GM18858 (cell line): Measurements from ENCODE around the gene LSR.

Source experiments
- ATAC-seq: cut with Tn5 transposase; IDR thresholded peaks from one replicate; pipeline ENCODE4 v1.9.1; 2021; ENCODE audit not compliant: unreplicated experiment

The LSR gene

GRCh38 chr19:35298561-35298972 lies 49.8 kb downstream of the LSR start:
- no peak for ATAC-seq

- ATAC-seq = no peak
Measured at GRCh38 chr19:35299523-35300338, 50.9 kb downstream of the LSR start.

- no peak for ATAC-seq
Measured at GRCh38 chr19:35300339-35300649, 51.5 kb downstream of the LSR start.

GRCh38 chr19:35301961-35302360 lies 53.2 kb downstream of the LSR start:
- no peak for ATAC-seq

- no peak for ATAC-seq
Measured at GRCh38 chr19:35302446-35302845, 53.6 kb downstream of the LSR start.

- ATAC-seq = no peak
Measured at GRCh38 chr19:35303357-35303915, 54.6 kb downstream of the LSR start.

- ATAC-seq = no peak
Measured at GRCh38 chr19:35304036-35304435, 55.2 kb downstream of the LSR start.

- ATAC-seq = no peak
Measured at GRCh38 chr19:35305181-35305580, 56.4 kb downstream of the LSR start.

- no peak for ATAC-seq
Measured at GRCh38 chr19:35306473-35307246, 57.9 kb downstream of the LSR start.

GRCh38 chr19:35307931-35308330 lies 59.1 kb downstream of the LSR start:
- no peak for ATAC-seq

GRCh38 chr19:35308910-35309309 lies 60.1 kb downstream of the LSR start:
- ATAC-seq = no peak

- ATAC-seq = no peak
Measured at GRCh38 chr19:35309481-35310279, 60.9 kb downstream of the LSR start.

- ATAC-seq = no peak
Measured at GRCh38 chr19:35310331-35310730, 61.5 kb downstream of the LSR start.

- ATAC-seq = no peak
Measured at GRCh38 chr19:35310811-35311465, 62.1 kb downstream of the LSR start.

GRCh38 chr19:35311901-35312665 lies 63.3 kb downstream of the LSR start:
- no peak for ATAC-seq

GRCh38 chr19:35313587-35313986 lies 64.8 kb downstream of the LSR start:
- ATAC-seq = no peak

- ATAC-seq = no peak
Measured at GRCh38 chr19:35314031-35314430, 65.2 kb downstream of the LSR start.

- ATAC-seq = no peak
Measured at GRCh38 chr19:35314858-35315470, 66.2 kb downstream of the LSR start.

- ATAC-seq = no peak
Measured at GRCh38 chr19:35315883-35316282, 67.1 kb downstream of the LSR start.

- ATAC-seq = no peak
Measured at GRCh38 chr19:35316560-35316959, 67.8 kb downstream of the LSR start.
